HL-60 (cell line): ENCODE results near the gene GRIP2.

ENCODE experiments used
- DNase-seq, 2 experiments: peaks; one replicate each; pipeline ENCODE4 v3.0.0-alpha.2; 2010 to 2020; ENCODE audit warnings: low read depth in 1 of 2, low spot score in 1 of 2
- H3K27ac ChIP-seq: fragments of 250-450 bp; sonication (Bioruptor Pico); replicated peaks from 2 replicates; pipeline ENCODE4 v1.5.1; 2020; ENCODE audit warnings: mild to moderate bottlenecking, moderate library complexity
- H3K27me3 ChIP-seq: fragments of 250-450 bp; sonication (Bioruptor Pico); 2 replicates; pipeline ENCODE4 v1.5.1; 2021; ENCODE audit warnings: mild to moderate bottlenecking, moderate library complexity; ENCODE audit not compliant: insufficient read depth, poor library complexity, severe bottlenecking
- H3K4me3 ChIP-seq: replicated peaks from 2 replicates; pipeline ENCODE4 v1.5.1; 2011; ENCODE audit warnings: mild to moderate bottlenecking, control low read depth, low read length; ENCODE audit not compliant: insufficient read depth
- GABPA ChIP-seq: IDR thresholded peaks from 2 replicates; pipeline ENCODE4 v1.6.1; 2012; ENCODE audit warnings: low read depth
- POLR2AphosphoS5 ChIP-seq: IDR thresholded peaks from 2 replicates; pipeline ENCODE4 v1.6.1; 2012; ENCODE audit warnings: low read depth
- SPI1 ChIP-seq: IDR thresholded peaks from 2 replicates; pipeline ENCODE4 v1.6.1; 2012; ENCODE audit warnings: low read depth, mild to moderate bottlenecking, borderline replicate concordance
- TF ChIP-seq, protein P1 (sequence below): IDR thresholded peaks from one replicate; pipeline ENCODE4 v1.5.1; 2011; ENCODE audit warnings: low read length, control low read depth, inconsistent platforms; ENCODE audit not compliant: insufficient read depth
- TF ChIP-seq, protein P2 (sequence below): IDR thresholded peaks from 2 replicates; pipeline ENCODE4 v1.6.1; 2012; ENCODE audit warnings: low read depth; ENCODE audit not compliant: insufficient replicate concordance

The GRIP2 gene

DNA sequence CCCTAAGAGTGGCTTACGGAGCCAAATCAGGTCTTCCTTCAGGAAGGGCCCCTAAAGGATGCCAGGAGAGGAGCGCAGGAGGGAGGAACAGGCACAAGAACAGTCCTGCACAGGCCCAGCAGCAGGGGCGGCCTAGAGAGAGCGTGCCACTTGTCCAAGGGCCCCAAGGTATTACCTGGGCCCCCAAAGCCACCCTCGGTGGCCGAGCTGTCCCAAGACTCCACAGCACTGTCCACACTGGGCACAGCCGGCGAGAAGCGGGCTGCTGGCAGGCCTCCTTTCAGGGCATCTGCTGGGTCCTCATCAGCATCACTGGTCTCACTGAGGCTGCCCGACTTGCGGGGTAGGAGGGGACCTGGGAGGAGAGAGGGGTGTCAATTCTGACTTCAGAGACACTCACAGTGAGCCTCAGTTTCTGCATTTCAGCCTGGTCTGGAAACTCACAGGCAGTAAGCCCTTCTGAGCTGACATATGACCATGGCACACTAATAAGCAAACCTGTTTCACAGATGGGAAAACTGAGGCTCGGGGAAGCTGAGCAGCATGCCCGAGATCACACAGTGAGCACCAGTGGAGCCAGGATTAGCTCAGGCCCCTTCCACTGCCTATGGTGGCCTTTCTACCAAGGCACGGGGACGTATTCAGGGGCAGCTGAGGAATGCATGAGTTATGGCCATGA is 33.4 kb downstream of the GRIP2 start:
- no peak overlapping the region for H3K27ac ChIP-seq
- peaks cover 3% of the 10 kb centered on the region for H3K27me3 ChIP-seq

GRCh38 chr3:14505803-14506500 is 34.2 kb downstream of the GRIP2 start:
- no peak for DNase-seq
- H3K27me3 ChIP-seq: no peaks in the 10 kb centered on the region

More for the DNA sequence above, 33.4 kb downstream of the GRIP2 start:
- DNase-seq: no peak
- TF ChIP-seq GABPA: no peak
- TF ChIP-seq POLR2AphosphoS5: no peak
- TF ChIP-seq, protein P1, sequence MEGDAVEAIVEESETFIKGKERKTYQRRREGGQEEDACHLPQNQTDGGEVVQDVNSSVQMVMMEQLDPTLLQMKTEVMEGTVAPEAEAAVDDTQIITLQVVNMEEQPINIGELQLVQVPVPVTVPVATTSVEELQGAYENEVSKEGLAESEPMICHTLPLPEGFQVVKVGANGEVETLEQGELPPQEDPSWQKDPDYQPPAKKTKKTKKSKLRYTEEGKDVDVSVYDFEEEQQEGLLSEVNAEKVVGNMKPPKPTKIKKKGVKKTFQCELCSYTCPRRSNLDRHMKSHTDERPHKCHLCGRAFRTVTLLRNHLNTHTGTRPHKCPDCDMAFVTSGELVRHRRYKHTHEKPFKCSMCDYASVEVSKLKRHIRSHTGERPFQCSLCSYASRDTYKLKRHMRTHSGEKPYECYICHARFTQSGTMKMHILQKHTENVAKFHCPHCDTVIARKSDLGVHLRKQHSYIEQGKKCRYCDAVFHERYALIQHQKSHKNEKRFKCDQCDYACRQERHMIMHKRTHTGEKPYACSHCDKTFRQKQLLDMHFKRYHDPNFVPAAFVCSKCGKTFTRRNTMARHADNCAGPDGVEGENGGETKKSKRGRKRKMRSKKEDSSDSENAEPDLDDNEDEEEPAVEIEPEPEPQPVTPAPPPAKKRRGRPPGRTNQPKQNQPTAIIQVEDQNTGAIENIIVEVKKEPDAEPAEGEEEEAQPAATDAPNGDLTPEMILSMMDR: no peak
- no peak for TF ChIP-seq SPI1
- TF ChIP-seq, protein P2, sequence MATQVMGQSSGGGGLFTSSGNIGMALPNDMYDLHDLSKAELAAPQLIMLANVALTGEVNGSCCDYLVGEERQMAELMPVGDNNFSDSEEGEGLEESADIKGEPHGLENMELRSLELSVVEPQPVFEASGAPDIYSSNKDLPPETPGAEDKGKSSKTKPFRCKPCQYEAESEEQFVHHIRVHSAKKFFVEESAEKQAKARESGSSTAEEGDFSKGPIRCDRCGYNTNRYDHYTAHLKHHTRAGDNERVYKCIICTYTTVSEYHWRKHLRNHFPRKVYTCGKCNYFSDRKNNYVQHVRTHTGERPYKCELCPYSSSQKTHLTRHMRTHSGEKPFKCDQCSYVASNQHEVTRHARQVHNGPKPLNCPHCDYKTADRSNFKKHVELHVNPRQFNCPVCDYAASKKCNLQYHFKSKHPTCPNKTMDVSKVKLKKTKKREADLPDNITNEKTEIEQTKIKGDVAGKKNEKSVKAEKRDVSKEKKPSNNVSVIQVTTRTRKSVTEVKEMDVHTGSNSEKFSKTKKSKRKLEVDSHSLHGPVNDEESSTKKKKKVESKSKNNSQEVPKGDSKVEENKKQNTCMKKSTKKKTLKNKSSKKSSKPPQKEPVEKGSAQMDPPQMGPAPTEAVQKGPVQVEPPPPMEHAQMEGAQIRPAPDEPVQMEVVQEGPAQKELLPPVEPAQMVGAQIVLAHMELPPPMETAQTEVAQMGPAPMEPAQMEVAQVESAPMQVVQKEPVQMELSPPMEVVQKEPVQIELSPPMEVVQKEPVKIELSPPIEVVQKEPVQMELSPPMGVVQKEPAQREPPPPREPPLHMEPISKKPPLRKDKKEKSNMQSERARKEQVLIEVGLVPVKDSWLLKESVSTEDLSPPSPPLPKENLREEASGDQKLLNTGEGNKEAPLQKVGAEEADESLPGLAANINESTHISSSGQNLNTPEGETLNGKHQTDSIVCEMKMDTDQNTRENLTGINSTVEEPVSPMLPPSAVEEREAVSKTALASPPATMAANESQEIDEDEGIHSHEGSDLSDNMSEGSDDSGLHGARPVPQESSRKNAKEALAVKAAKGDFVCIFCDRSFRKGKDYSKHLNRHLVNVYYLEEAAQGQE: no peak
- H3K4me3 ChIP-seq: no peak overlapping the region

More at GRCh38 chr3:14505803-14506500, 34.2 kb downstream of the GRIP2 start:
- Histone ChIP-seq H3K4me3 (no peak overlapping the region), H3K27ac (no peak overlapping the region)
- TF ChIP-seq, protein P2: no peak
- TF ChIP-seq GABPA: no peak
- TF ChIP-seq SPI1: no peak
- TF ChIP-seq POLR2AphosphoS5: no peak
- TF ChIP-seq, protein P1: no peak
